ENCODE measurements around the gene OSM. TPM values are rescaled to one million over a fixed set of nuclear protein-coding genes. Genes with fewer than 3 reads are reported as not detected.

OSM gene
- total RNA-seq, 1 experiment from 2014 or later = not detected

DNA sequence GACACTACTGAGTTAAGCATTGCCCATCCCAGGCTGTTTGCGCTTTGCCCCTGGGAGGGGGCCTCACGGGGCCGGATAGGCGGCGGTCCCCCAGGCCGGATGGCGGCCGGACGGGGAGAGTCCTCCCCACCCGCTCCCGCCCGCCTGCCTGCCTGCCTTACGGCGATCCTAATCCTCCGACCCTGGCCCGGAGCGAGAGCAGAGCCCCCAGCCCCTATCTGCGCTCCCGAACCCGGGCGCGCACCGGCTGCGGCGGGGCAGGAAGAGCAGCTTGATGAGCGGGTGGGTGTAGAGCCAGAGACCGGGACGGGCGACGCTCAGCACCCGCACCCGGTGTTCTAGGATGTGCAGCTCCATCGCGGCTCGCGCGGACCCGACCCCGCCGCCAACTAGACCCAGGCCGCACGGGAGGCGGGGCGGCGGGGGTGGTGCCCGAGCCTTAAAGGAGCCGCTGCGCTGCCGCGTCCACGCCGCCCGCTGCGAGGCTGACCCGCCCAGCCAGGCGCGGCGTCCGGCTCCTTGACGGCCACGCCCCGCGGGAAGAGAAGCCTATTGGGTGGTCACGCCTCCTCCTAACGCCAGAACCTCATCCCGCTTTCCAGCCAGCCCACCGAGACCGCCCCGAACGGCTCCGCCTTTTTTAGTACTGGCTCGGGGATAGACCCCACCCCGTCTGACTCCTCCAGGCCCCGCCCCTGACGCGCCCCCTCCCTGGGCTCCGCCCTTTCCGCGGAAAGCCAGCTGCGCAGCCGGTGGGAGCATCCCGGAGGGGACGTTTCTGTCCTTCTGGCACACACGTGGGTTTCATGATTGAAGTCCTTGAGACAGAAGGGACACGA is 22.7 kb upstream of the OSM start, which contains the start of gene CASTOR1:
CASTOR1 (minus strand) TSS at position 365 of the 839 bp plus-strand sequence; CDS start at position 357, 8 bp downstream.
- Histone ChIP-seq H3K4me2 (ENCODE audit: low read length) (peak within 1 kb of the TSS; percentile 97), H2AFZ (ENCODE audit: low read depth, low read length, poor library complexity, severe bottlenecking) (no peak within 1 kb of the TSS), H3K4me1 (ENCODE audit: control insufficient read depth in 1 of 2, insufficient read depth in 2 of 2, low read length in 2 of 2) (peaks cover 37 to 54% of the 10 kb centered on the region in 2 experiments), H3K27me3 (ENCODE audit: insufficient read depth, low read length) (no peaks in the 10 kb centered on the region), H3K27ac (ENCODE audit: low read depth, low read length) (peak within 1 kb of the TSS; percentile 53), H3K9me3 (ENCODE audit: control insufficient read depth in 1 of 2, insufficient read depth in 1 of 2, low read depth in 1 of 2, low read length in 2 of 2) (no peaks in the 10 kb centered on the region), H4K20me1 (ENCODE audit: insufficient read depth) (no peaks in the 10 kb centered on the region), H3K9me2 (ENCODE audit: insufficient read depth) (no peaks in the 10 kb centered on the region), H3K9ac (ENCODE audit: low read length) (peak within 1 kb of the TSS; percentile 70), H3K4me3 (replicated peaks in 1 of 2; ENCODE audit: low read depth in 1 of 2, low read length in 2 of 2) (peak within 1 kb of the TSS; percentile 65 to 80), H3K36me3 (ENCODE audit: control insufficient read depth in 1 of 2, insufficient read depth in 2 of 2, low read length in 2 of 2) (peaks cover 2 to 4% of the 10 kb centered on the region in 2 experiments; a peak in 2 of 4 replicates), H3K79me2 (ENCODE audit: insufficient read depth, low read length) (no peaks in the 10 kb centered on the region)
- POLR2A ChIA-PET = interaction anchor here (0.7 to 1.9 kb wide), 5 partner anchors 12 to 134 kb away, joined by 3 to 10 read pairs (median 6); partner anchors contain the start of gene TBC1D10A
- CTCF ChIA-PET = interaction anchor here (1.0 to 5.4 kb wide), 8 partner anchors 13 to 184 kb away, joined by 3 to 81 read pairs (median 5); partner anchors contain the start of genes RNF215 and TBC1D10A
- DNase-seq (ENCODE audit: low read depth, low spot score) = peak; percentile 96
- intact Hi-C loops (cut with micrococcal nuclease) = loop anchor here (1.0 to 5.0 kb wide), 2 partner anchors 38 to 138 kb away; partner anchors contain the start of gene MTFP1
- peak; percentile 87 for ATAC-seq
- TF ChIP-seq SRF (IDR thresholded peaks at IDR 0.05; ENCODE audit: low read depth) (no peak), SP1 (IDR thresholded peaks at IDR 0.05; ENCODE audit: low read depth) (peak; percentile 47), TCF7L2 (IDR thresholded peaks at IDR 0.05; ENCODE audit: borderline replicate concordance, extremely low read depth, insufficient read depth, insufficient read length) (peak; percentile 83), ZFX (IDR thresholded peaks at IDR 0.05) (peak; percentile 46; the same call in 1 of the 2 replicates), POLR2AphosphoS5 (IDR thresholded peaks at IDR 0.05; ENCODE audit: low read depth, low read length) (peak; percentile 32; the same call in 1 of the 2 replicates)
- TF ChIP-seq, protein P1, sequence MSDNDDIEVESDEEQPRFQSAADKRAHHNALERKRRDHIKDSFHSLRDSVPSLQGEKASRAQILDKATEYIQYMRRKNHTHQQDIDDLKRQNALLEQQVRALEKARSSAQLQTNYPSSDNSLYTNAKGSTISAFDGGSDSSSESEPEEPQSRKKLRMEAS (IDR thresholded peaks at IDR 0.05) = peak; percentile 68; the same call in 1 of the 2 replicates
- TF ChIP-seq, protein P2, sequence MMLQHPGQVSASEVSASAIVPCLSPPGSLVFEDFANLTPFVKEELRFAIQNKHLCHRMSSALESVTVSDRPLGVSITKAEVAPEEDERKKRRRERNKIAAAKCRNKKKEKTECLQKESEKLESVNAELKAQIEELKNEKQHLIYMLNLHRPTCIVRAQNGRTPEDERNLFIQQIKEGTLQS (IDR thresholded peaks at IDR 0.05) = no peak
- RAD21 ChIA-PET (ENCODE audit: low non-redundant PET in 1 of 2, low total read pairs in 2 of 2, uncharacterized antibody in 2 of 2, unreplicated experiment in 2 of 2) = interaction anchor here (0.8 to 2.0 kb wide), 3 partner anchors 38 to 95 kb away, joined by 3 to 21 read pairs (median 3); partner anchors contain the start of gene TBC1D10A (in 2 of the 2)
- BruUV-seq (replicated peaks) = no TSS peak

All from HCT116 (cell line).